Stimulated activated CD4-positive, alpha-beta T cell treated with anti-CD3 and anti-CD28 coated beads, Interleukin-2, amount 100 ng/mL, for 4 hours (primary cell): ENCODE measurements around the gene SCUBE1.

ENCODE experiments used
- DNase-seq: peaks from one replicate; pipeline ENCODE4 v3.0.0-alpha.2; 2020; ENCODE audit warnings: low read depth

The SCUBE1 gene

GRCh38 chr22:43213051-43213450 is 130.1 kb downstream of the SCUBE1 start:
- no peak for DNase-seq

GRCh38 chr22:43212434-43212952 is 130.7 kb downstream of the SCUBE1 start:
- DNase-seq: no peak

DNA sequence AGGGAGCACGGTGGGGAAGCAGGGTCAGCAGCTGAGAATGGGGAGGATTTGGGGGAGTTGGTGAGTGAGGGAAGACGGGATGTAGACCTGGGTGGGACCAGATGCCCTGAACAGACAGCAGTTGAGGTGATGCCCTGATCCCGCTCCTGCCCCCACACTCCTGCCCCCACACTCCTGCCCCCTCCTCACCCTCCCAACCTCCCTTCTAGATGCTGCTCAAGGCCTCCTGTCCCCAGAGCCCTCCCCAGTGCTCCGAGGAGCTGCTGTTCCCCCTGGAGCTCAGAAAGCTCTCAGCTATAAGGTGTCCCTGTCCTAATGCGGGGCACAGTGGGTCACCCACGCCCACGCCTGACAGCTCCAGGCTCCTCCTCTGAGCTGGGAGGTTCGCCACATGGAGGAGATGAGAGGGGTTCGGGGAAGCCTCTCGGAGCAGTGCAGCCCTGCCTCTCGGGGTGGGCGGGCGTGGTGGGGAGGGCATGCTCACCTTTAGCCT is 131.2 kb downstream of the SCUBE1 start:
- DNase-seq: no peak

- DNase-seq: no peak
Measured at GRCh38 chr22:43210631-43211515, 132.3 kb downstream of the SCUBE1 start.

DNA sequence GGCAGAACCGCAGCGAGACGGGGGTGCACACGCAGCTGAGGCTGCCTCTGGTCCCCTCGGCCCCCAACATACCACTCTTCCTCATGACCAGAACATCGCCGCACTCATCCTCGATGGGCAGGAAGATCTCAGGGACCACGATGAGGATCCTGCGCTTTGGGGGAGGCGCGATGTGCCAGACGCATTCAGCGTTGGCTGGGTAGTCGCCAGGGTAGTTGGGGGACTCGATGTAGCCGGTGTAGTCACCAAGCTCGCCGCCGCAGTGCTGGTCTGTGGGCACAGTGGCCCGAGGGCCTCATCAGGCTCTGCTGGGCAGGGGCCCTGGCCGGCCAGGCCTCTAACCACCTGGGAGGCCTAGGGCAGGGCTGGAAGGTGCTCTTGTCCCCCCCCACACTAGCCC is 133.2 kb downstream of the SCUBE1 start:
- DNase-seq: no peak

DNA sequence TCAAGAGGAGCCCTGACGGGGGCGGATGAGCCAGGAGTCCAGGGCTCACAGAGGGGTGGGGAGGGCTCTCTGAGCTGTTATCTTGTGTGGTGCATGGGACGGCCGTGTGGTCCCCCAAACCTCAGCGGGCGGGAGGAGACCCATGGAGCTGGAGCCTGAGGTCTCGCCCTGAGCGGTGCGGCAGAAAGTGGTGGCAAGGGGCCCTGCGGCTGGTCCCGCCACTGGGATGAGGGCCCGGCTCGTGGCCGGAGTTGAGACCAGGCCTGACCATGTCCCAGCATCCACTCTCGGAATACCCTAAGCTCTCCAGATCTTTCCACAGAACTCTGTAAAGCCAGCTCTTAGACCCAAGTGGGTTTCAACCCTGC is 133.7 kb downstream of the SCUBE1 start:
- no peak for DNase-seq

DNA sequence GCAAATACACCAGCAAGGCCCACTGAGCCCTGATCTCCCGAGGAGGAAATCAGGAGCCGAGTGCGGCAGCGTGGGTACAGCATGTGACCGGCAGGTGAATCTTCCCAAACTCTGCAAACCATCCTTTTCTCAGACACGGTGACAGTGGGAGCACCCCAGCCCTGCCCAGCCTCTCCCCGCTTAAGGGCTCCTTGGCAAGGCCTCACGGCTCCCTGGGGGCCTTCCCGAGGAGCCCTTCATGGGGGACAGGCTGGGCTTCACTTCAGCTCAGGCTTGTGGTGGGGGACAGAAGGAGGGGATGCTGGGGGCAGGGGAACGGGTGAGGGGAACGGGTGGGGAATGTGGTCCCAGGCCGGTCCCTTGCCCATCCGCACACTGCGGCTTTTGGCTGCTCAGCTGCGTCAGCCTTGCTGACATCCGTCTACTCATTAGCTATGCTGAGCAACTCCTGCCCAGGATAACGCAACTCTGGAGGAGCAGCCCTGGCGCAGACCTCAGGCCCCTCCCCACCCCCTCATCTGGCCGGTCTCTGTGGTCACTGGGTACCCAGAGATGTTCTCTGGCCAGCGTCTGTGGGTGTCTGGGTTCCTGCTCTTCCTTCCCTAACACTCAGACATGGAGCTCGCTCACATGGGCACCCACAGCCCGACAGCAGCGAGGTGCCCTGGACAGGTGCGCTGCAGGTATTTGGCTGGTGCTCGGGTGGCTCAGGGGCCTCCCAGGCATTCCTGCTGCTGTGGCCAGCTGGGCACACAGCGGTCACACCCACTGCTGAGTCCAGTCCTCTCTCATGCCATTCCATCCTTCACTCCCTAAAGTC is 134.3 kb downstream of the SCUBE1 start:
- no peak for DNase-seq

- DNase-seq: no peak
Measured at GRCh38 chr22:43207849-43208702, 135.1 kb downstream of the SCUBE1 start.

- DNase-seq: no peak
Measured at GRCh38 chr22:43207386-43207785, 135.8 kb downstream of the SCUBE1 start.

- DNase-seq: no peak
Measured at GRCh38 chr22:43206509-43207161, 136.5 kb downstream of the SCUBE1 start.

GRCh38 chr22:43205748-43206508 is 137.2 kb downstream of the SCUBE1 start:
- DNase-seq: no peak

DNA sequence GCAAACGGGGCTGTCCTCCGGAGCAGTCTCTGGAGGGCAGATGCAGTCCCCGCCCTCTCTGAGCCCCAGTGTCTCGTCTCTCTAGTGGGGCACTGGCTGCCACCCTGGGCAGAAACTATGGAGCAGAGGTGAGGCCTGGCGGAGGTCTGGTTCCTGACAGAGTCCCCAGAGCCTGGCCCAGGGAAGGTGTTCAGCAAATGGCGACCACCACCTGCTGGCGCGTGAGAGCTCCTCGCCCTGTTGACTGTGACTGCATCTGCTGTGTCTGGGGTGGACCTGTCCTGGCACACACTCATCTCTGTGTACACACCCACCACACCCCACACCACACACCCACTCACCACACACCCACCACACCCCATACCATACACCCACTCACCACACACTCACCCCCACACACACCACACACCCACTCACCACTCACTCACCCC is 137.9 kb downstream of the SCUBE1 start:
- no peak for DNase-seq

DNA sequence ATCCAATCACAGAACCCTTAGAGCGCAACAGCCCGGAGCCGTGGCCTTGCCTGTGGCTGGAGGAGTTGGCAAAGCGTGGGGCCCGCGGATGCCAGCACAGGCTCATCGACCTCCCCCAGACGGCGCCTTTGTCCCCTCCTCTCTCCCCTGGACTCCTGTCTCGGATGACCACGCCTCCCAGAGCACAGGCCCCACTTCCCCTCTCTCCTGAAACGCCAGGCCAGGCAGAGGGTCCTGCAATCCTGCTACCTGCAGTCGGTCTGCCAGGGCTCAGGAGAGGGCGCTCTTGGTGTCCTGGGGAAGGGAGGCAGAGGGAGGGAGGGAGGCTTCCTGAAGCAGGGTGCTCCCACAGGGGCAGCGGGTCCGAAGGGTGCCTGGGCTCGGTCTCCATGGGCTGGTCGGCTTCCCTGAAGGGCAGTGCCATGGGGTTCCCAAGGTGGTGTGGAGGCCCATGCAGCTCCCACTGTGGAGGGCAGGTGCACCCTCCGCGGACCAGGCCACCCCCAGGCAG is 139.6 kb downstream of the SCUBE1 start:
- DNase-seq: no peak

DNA sequence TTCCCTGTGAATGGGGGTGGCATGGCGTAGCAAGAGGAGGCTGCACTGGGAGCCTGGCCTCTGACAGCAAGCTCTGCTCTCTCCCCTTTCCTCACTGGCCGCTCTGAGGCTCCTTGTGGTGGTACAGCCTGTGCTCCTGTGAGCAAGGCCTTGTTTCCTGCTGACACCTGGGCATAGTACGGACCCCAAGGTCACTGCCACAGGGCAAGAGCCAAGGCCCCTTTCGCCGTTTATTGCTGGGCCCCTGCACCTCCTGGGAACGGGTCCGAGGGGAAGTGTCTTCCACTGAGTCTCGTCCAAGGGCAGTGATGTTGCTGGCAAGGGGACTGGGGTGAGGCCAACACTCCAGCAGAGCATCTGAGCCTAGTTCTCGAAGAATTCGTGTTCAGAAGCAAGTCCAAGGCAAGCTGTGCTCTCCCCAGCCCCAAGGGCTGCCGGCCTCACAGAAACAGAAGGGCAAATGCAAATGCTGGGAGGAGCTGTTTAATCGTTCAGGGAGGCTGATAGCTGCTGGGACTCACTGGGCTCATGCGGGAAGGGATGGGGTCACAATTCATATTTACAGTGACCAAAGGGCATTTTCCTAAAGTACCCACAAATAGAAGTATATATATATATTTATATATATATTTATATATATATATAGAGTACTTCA is 140.3 kb downstream of the SCUBE1 start:
- DNase-seq: no peak

DNA sequence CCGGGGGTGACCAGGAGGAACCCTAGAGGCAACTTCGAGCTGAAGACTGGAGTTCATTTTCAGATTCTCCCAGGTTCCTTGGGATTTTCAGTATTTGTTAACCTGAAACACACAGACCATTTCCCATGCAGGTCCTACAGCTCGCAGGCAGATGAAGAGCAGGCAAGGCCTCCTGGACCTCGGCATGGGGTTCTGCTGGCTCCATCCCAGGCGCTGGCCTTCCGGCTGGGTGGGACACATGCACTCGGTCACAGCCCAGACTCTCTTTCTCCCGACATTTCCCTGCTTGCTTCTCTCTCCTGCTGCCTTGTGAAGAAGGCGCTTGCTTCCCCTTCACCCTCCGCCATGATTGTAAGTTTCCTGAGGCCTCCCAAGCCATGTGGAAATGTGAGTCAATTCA is 140.8 kb downstream of the SCUBE1 start:
- no peak for DNase-seq

DNA sequence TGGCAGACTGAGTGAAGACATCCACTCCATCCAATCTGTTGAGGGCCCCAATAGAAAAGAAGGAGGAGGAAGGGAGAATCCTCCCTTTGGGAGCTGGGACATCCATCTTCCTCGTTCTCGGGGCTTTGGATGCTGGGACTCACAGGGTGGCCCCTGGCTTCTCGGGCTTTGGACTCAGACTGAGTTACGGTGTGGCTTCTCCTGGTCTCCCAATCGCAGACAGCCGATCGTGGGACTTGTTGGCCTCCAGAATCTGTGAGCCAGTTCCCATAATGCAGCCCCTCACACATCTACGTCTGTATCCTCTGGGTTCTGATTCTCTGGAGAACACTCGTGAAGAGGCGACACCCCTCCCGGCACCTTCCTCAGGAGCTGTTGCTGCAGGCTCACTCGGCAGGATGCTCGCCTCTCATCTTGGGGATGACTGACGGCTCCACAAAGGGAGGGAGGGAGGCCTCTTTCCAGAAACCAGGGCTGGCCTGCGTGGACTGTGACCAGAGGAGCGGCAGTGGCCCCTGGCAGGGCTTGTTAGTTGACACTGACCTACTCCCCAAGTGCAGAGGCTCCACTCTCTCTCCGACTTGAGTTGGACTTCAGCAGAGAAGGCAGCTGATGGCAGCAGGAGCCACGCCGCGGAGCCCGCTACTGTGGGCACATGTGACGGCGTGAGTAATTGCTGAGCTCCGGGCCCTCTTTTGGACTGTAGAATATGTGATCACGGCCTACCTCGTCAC is 141.5 kb downstream of the SCUBE1 start:
- no peak for DNase-seq

- no peak for DNase-seq
Measured at GRCh38 chr22:43200555-43200954, 142.6 kb downstream of the SCUBE1 start.

DNA sequence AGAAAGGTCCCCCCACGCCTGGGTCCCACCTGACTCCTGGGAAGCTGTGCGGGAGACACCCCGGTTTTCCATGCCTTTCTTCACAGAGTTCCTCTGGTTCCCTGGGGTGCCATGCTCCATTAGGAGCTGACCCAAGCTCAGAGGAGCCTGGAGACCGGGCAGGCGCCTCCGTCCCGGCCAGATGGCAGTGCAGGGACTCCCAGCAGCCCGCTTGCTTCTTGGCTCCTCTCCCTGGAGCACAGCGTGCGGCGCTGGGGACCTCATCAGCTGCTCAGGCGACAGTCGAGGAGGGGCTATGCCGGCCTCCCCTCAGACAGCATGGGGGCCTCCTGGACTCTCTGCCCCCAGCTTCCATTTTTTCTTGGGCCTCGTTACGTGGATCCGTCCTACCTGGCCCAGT is 143.1 kb downstream of the SCUBE1 start:
- DNase-seq: no peak

- DNase-seq: no peak
Measured at GRCh38 chr22:43199541-43199940, 143.6 kb downstream of the SCUBE1 start.
